Measurements from ENCODE around the gene FIGNL1. TPM values are rescaled to one million over a fixed set of nuclear protein-coding genes. Genes with fewer than 3 reads are reported as not detected.

Gene FIGNL1
- total and polyA plus RNA-seq, 11 donors, result 1.9 to 5.8 (median 3.8) TPM

GRCh38 chr7:50471970-50472369 is 21.8 kb upstream of the FIGNL1 start:
- Histone ChIP-seq H3K27ac (no peak overlapping the region), H3K9me3 (no peaks in the 10 kb centered on the region), H3K27me3 (peaks cover 0 to 5% (median 0%) of the 10 kb centered on the region in 9 donors), H3K4me1 (peaks cover 0 to 8% (median 0%) of the 10 kb centered on the region in 12 donors), H3K4me3 (no peak overlapping the region), H3K36me3 (no peaks in the 10 kb centered on the region)
- intact Hi-C loops (cut with DNase I), result loop anchor here in 4 of 10 donors (5.0 to 10.0 kb wide), 2 partner anchors 123 to 595 kb away; no protein-coding TSS in a partner anchor
- ATAC-seq (no peak), DNase-seq (no peak)
- WGBS, 4 donors, result 79 to 94% (median 90%) methylated on average over 5 of the region's 5 CpGs
- TF ChIP-seq POLR2A (IDR thresholded peaks at IDR 0.05), result no peak
- TF ChIP-seq CTCF (IDR thresholded peaks at IDR 0.05), result no peak

GRCh38 chr7:50470250-50471163 is 20.4 kb upstream of the FIGNL1 start:
- peaks cover 0 to 8% (median 0%) of the 10 kb centered on the region in 12 donors for H3K4me1 ChIP-seq
- no peak for ATAC-seq
- no peak for DNase-seq
- WGBS, 4 donors, result 94 to 97% (median 95%) methylated on average over 8 to 17 of the region's 17 CpGs
- H3K27ac ChIP-seq, result no peak overlapping the region
- no peaks in the 10 kb centered on the region for H3K9me3 ChIP-seq
- TF ChIP-seq POLR2A (IDR thresholded peaks at IDR 0.05), result no peak
- no peak for TF ChIP-seq CTCF (IDR thresholded peaks at IDR 0.05)
- intact Hi-C loops (cut with DNase I), result loop anchor here in 4 of 10 donors (5.0 to 10.0 kb wide), 2 partner anchors 124 to 597 kb away; no protein-coding TSS in a partner anchor
- H3K36me3 ChIP-seq, result no peaks in the 10 kb centered on the region
- peaks cover 0 to 5% (median 0%) of the 10 kb centered on the region in 9 donors for H3K27me3 ChIP-seq
- H3K4me3 ChIP-seq, result no peak overlapping the region

- DNase-seq, result no peak
- no peaks in the 10 kb centered on the region for H3K36me3 ChIP-seq
- no peak overlapping the region for H3K27ac ChIP-seq
- WGBS, 4 donors, result 93 to 97% (median 94%) methylated on average over 4 of the region's 4 CpGs
- no peak overlapping the region for H3K4me3 ChIP-seq
- intact Hi-C loops (cut with DNase I), result loop anchor here (2.0 to 10.0 kb wide), 11 partner anchors 128 to 896 kb away; no protein-coding TSS in a partner anchor
- H3K27me3 ChIP-seq, result peaks cover 0 to 5% (median 0%) of the 10 kb centered on the region in 9 donors
- no peaks in the 10 kb centered on the region for H3K9me3 ChIP-seq
- peaks cover 0 to 8% (median 0%) of the 10 kb centered on the region in 12 donors for H3K4me1 ChIP-seq
- no peak for TF ChIP-seq CTCF (IDR thresholded peaks at IDR 0.05)
- no peak for TF ChIP-seq POLR2A (IDR thresholded peaks at IDR 0.05)
- ATAC-seq, result no peak
Observed at GRCh38 chr7:50469181-50469580, 19.0 kb upstream of the FIGNL1 start.
